Muscle of leg (tissue), 11 donors: ENCODE data around the gene ADGRL3. TPM values are rescaled to one million over a fixed set of nuclear protein-coding genes. Genes with fewer than 3 reads are reported as not detected.

Source experiments
- DNase-seq: peaks from one replicate; pipeline ENCODE4 v3.0.0; 2013
- H3K27ac ChIP-seq: one replicate; pipeline ENCODE4 v1.5.1; 2013; ENCODE audit warnings: mild to moderate bottlenecking, low read length, control low read depth
- H3K27me3 ChIP-seq: one replicate; pipeline ENCODE4 v1.6.1; 2013; ENCODE audit warnings: low read length; ENCODE audit not compliant: control insufficient read depth, insufficient read depth
- H3K36me3 ChIP-seq: one replicate; pipeline ENCODE4 v1.6.1; 2013; ENCODE audit warnings: low read length; ENCODE audit not compliant: control insufficient read depth, insufficient read depth
- H3K4me1 ChIP-seq: one replicate; pipeline ENCODE4 v1.6.1; 2013; ENCODE audit warnings: low read length; ENCODE audit not compliant: control insufficient read depth, insufficient read depth
- H3K4me3 ChIP-seq: one replicate; pipeline ENCODE4 v1.5.1; 2013; ENCODE audit warnings: low read length, control low read depth
- H3K9me3 ChIP-seq: replicated peaks from 2 replicates; pipeline ENCODE4 v1.6.1; 2013; ENCODE audit warnings: low read depth, low read length; ENCODE audit not compliant: control insufficient read depth
- WGBS: methylation state at CpG from one replicate; pipeline ENCODE4 v1.1.5; 2013; ENCODE audit warnings: missing lambda C conversion rate; ENCODE audit not compliant: insufficient coverage; 5-methylcytosine and 5-hydroxymethylcytosine counted together
- polyA plus RNA-seq, 8 donors: library from polyadenylated mRNA; unstranded; fragments of 120-200 nt; gene quantifications; one replicate each; pipeline versions ENCODE4 v1.2.1 to v1.2.3, GENCODE V29; 2013; ENCODE audit warnings: inconsistent platforms in 1 of 8, low replicate concordance in 1 of 8; ENCODE audit not compliant: insufficient read length in 8 of 8, insufficient read depth in 1 of 8
- total RNA-seq: library from RNA; stranded (reverse); fragments of 120-200 nt; gene quantifications from one replicate; pipeline ENCODE4 v1.2.4, GENCODE V29; 2013

ADGRL3 gene
- total and polyA plus RNA-seq, 9 donors = 11.8 to 40.7 (median 24.8) TPM

GRCh38 chr4:61675464-61675863 lies 475.3 kb downstream of the ADGRL3 start:
- Histone ChIP-seq H3K4me1 (no peaks in the 10 kb centered on the region), H3K27me3 (no peaks in the 10 kb centered on the region), H3K4me3 (no peak overlapping the region), H3K36me3 (no peaks in the 10 kb centered on the region), H3K27ac (no peak overlapping the region), H3K9me3 (peaks cover 5% of the 10 kb centered on the region)
- 75% methylated on average over 1 of the region's 2 CpGs for WGBS
- DNase-seq = no peak

GRCh38 chr4:61678297-61678696 lies 478.2 kb downstream of the ADGRL3 start:
- DNase-seq = no peak
- Histone ChIP-seq H3K36me3 (no peaks in the 10 kb centered on the region), H3K4me3 (no peak overlapping the region), H3K4me1 (no peaks in the 10 kb centered on the region), H3K27me3 (no peaks in the 10 kb centered on the region), H3K27ac (no peak overlapping the region), H3K9me3 (no peaks in the 10 kb centered on the region)
- no CpG with 5 or more reads among the region's 1 CpG for WGBS

GRCh38 chr4:61693520-61693919 lies 493.4 kb downstream of the ADGRL3 start:
- Histone ChIP-seq H3K27ac (no peak overlapping the region), H3K27me3 (no peaks in the 10 kb centered on the region), H3K36me3 (no peaks in the 10 kb centered on the region), H3K9me3 (no peaks in the 10 kb centered on the region), H3K4me3 (no peak overlapping the region), H3K4me1 (no peaks in the 10 kb centered on the region)
- no peak for DNase-seq
- no CpG with 5 or more reads among the region's 1 CpG for WGBS

- no peaks in the 10 kb centered on the region for H3K27me3 ChIP-seq
- DNase-seq = no peak
- H3K4me1 ChIP-seq = no peaks in the 10 kb centered on the region
- WGBS = no CpG with 5 or more reads among the region's 4 CpGs
- H3K4me3 ChIP-seq = no peak overlapping the region
- no peak overlapping the region for H3K27ac ChIP-seq
- H3K36me3 ChIP-seq = no peaks in the 10 kb centered on the region
- no peaks in the 10 kb centered on the region for H3K9me3 ChIP-seq
Observed at GRCh38 chr4:61714387-61714911, 514.3 kb downstream of the ADGRL3 start.

GRCh38 chr4:61716426-61716825 lies 516.3 kb downstream of the ADGRL3 start:
- Histone ChIP-seq H3K9me3 (no peaks in the 10 kb centered on the region), H3K4me3 (no peak overlapping the region), H3K27ac (no peak overlapping the region), H3K4me1 (no peaks in the 10 kb centered on the region), H3K27me3 (no peaks in the 10 kb centered on the region), H3K36me3 (no peaks in the 10 kb centered on the region)
- WGBS = no CpG with 5 or more reads among the region's 6 CpGs
- no peak for DNase-seq

- Histone ChIP-seq H3K4me3 (no peak overlapping the region), H3K9me3 (no peaks in the 10 kb centered on the region), H3K4me1 (no peaks in the 10 kb centered on the region), H3K27ac (no peak overlapping the region), H3K27me3 (no peaks in the 10 kb centered on the region), H3K36me3 (no peaks in the 10 kb centered on the region)
- DNase-seq = no peak
- WGBS = no CpG with 5 or more reads among the region's 7 CpGs
Observed at GRCh38 chr4:61723492-61723891, 523.4 kb downstream of the ADGRL3 start.

GRCh38 chr4:61727286-61727685 lies 527.2 kb downstream of the ADGRL3 start:
- WGBS = no CpG with 5 or more reads among the region's 2 CpGs
- no peak overlapping the region for H3K4me3 ChIP-seq
- no peaks in the 10 kb centered on the region for H3K9me3 ChIP-seq
- H3K27ac ChIP-seq = no peak overlapping the region
- no peaks in the 10 kb centered on the region for H3K27me3 ChIP-seq
- no peaks in the 10 kb centered on the region for H3K4me1 ChIP-seq
- DNase-seq = peak; percentile 88
- H3K36me3 ChIP-seq = no peaks in the 10 kb centered on the region

- Histone ChIP-seq H3K4me3 (no peak overlapping the region), H3K4me1 (no peaks in the 10 kb centered on the region), H3K27me3 (no peaks in the 10 kb centered on the region), H3K9me3 (no peaks in the 10 kb centered on the region), H3K36me3 (peaks cover 7% of the 10 kb centered on the region), H3K27ac (no peak overlapping the region)
- no CpG with 5 or more reads among the region's 2 CpGs for WGBS
- no peak for DNase-seq
Observed at GRCh38 chr4:61734409-61734808, 534.3 kb downstream of the ADGRL3 start.

- peaks cover 3% of the 10 kb centered on the region for H3K9me3 ChIP-seq
- H3K4me3 ChIP-seq = no peak overlapping the region
- no peaks in the 10 kb centered on the region for H3K36me3 ChIP-seq
- no peak overlapping the region for H3K27ac ChIP-seq
- peaks cover 2% of the 10 kb centered on the region for H3K4me1 ChIP-seq
- no peaks in the 10 kb centered on the region for H3K27me3 ChIP-seq
- peak; percentile 66 for DNase-seq
Observed at GRCh38 chr4:61739887-61740286, 539.8 kb downstream of the ADGRL3 start.

GRCh38 chr4:61740886-61741285 lies 540.8 kb downstream of the ADGRL3 start:
- Histone ChIP-seq H3K36me3 (no peaks in the 10 kb centered on the region), H3K4me3 (no peak overlapping the region), H3K4me1 (peaks cover 2% of the 10 kb centered on the region), H3K9me3 (peaks cover 3% of the 10 kb centered on the region), H3K27ac (peak overlapping the region; percentile 72), H3K27me3 (no peaks in the 10 kb centered on the region)
- DNase-seq = no peak
- no CpG with 5 or more reads among the region's 4 CpGs for WGBS
